Fibroblast of mammary gland (primary cell): ENCODE data around the gene CD226.

Source experiments
- DNase-seq: peaks from one replicate; pipeline ENCODE4 v3.0.0-alpha.2; 2010; ENCODE audit warnings: low read depth
- H3K4me3 ChIP-seq: 2 replicates; pipeline ENCODE4 v1.5.1; 2011; ENCODE audit warnings: low read depth, mild to moderate bottlenecking, low read length, moderate library complexity; ENCODE audit not compliant: control insufficient read depth
- TF ChIP-seq, protein P1 (sequence below): conservative IDR thresholded peaks from 2 replicates; pipeline ENCODE4 v1.5.1; 2011; ENCODE audit warnings: low read depth, low read length, inconsistent platforms; ENCODE audit not compliant: control insufficient read depth, insufficient read depth

CD226 gene

GRCh38 chr18:69947361-69948133 lies at the start of gene CD226:
CD226 (minus strand) TSS chr18:69947873; CDS start chr18:69947406, 467 bp downstream.
- no peak for DNase-seq
- TF ChIP-seq, protein P1, sequence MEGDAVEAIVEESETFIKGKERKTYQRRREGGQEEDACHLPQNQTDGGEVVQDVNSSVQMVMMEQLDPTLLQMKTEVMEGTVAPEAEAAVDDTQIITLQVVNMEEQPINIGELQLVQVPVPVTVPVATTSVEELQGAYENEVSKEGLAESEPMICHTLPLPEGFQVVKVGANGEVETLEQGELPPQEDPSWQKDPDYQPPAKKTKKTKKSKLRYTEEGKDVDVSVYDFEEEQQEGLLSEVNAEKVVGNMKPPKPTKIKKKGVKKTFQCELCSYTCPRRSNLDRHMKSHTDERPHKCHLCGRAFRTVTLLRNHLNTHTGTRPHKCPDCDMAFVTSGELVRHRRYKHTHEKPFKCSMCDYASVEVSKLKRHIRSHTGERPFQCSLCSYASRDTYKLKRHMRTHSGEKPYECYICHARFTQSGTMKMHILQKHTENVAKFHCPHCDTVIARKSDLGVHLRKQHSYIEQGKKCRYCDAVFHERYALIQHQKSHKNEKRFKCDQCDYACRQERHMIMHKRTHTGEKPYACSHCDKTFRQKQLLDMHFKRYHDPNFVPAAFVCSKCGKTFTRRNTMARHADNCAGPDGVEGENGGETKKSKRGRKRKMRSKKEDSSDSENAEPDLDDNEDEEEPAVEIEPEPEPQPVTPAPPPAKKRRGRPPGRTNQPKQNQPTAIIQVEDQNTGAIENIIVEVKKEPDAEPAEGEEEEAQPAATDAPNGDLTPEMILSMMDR: no peak
- no peak within 1 kb of the TSS for H3K4me3 ChIP-seq

GRCh38 chr18:69996951-69997798 lies 49.5 kb upstream of the CD226 start:
- DNase-seq: no peak
- no peak overlapping the region for H3K4me3 ChIP-seq
- TF ChIP-seq, protein P1: no peak

DNA sequence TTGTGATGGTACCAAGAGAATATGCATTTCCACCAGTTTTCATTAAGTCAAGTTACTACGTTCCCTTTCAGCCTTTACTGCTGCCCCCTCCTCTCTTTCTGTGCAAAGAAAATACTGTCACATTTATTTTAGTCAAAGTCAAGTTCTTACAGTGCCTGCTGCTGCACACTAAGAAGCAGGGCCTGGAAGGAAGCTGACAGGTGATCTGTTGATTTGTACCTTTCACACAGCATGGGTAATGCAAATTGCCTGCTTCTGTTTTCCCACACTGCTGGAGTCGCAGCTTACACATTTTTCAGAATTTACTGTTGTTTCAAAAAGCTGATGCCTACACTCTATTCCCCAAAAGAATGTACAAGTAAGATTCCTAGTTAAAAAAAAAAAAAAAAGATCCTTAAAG lies 48.7 kb upstream of the CD226 start:
- DNase-seq: no peak
- H3K4me3 ChIP-seq: no peak overlapping the region
- TF ChIP-seq, protein P1: no peak

- H3K4me3 ChIP-seq: no peak overlapping the region
- TF ChIP-seq, protein P1: no peak
- no peak for DNase-seq
Measured at GRCh38 chr18:69995774-69996173, 48.1 kb upstream of the CD226 start.

GRCh38 chr18:69992776-69993175 lies 45.1 kb upstream of the CD226 start:
- peak; percentile 86 for DNase-seq
- TF ChIP-seq, protein P1: no peak
- H3K4me3 ChIP-seq: no peak overlapping the region

DNA sequence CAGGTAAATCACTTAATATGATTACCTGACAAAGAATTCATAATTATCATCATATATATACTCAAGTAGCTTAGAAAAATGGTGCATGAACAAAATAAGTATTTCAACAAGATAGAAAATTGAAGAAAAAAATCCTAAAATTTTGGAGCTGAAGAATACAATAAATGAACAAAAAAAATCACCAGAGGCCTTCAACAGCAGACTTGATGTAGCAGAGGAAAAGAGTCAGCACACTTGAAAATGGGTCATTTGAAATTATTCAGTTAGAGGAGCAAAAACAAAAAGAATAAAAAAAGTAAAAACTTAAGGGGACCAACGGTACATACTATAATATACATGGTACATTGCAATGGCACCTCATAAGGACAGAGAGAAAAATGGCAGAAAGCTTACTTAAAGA lies 40.2 kb upstream of the CD226 start:
- TF ChIP-seq, protein P1: no peak
- H3K4me3 ChIP-seq: no peak overlapping the region
- no peak for DNase-seq
